A204.1 (cell line): ENCODE data around the gene MTRR.

ENCODE experiments used
- FAIRE-seq: peaks from 2 replicates; lab custom pipeline; 2012; peaks lifted over from hg19 to GRCh38; lab: Jason Lieb, UNC

MTRR gene

DNA sequence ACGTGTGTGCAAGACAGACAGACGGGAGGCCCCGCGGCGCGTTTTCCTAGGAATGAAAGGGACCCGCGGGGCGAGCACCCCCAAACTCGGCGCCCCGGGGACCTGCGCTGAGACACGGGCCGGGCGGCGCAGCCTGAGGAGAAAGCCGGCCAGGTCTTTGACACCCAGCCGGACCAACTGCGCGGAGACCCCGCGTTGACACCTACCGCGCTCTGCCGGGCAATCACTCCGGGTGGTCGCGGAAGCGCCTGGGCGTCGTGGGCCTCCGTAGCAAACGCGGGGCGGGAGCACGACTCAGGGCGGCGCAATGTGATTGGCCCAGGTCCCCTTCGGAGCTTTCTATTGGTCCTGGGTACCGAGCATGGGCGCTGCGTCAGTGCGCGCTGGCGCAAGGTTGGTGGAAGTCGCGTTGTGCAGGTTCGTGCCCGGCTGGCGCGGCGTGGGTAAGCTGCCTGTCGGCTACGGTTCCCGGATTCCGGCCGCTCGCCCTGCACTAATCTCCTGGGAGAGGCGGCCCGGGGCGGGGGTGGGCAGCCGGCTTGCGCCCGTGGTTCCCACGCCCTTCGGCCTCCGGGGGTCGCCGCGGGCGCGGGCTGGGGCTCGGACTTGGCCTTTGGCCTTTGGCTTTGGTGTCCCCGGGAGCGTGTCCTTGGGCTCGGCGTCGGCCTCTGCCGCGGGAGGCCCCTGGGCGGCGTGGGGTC, at the start of gene MTRR, which contains the start of gene FASTKD3:
TSS of gene MTRR (plus strand) at position 376 of the 701 bp plus-strand sequence. CDS start 1,647 bp downstream, outside the sequence.
TSS of gene FASTKD3 (minus strand) at position 259 of the 701 bp plus-strand sequence. CDS start 948 bp downstream, outside the sequence.
- peak; percentile 16 for FAIRE-seq

DNA sequence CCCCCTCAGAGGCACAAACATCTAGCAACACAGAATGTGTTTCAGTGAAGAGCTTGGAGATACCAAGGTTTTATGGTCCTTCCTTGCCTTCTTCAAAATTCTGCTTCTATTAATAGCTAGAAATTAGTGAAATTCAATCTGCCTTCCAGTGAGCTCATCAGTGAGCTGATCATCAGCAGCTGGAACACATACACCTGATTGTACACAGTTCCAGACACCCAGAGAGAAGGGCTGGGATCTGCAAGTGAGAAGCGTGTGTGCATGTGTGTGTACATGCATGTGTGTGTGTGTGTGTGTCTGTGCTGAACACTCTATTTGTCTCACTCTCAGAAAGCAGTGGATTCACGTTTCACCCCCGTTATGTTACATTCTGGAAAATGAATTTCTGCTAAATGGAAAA, 46.5 kb upstream of the MTRR start:
- FAIRE-seq, result no peak

DNA sequence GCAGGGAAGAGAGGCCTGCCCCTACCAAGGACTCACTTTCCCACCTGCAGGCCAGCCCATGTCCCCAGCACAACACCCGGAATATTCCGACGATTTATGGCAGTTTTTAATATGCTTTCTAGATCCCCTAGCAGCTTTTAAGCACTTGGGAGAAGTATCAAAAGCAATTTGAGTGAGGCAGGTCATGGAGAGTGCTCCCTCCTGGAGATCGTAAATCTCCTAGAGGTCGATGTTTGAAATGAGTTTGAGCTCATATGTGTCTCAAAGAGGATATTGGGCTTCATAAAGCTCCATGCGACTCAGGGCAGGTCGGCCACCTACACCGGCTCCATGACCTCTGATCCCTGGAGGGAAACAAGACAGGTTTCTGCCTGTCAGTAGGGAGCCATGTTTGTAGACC, 45.4 kb upstream of the MTRR start:
- no peak for FAIRE-seq

DNA sequence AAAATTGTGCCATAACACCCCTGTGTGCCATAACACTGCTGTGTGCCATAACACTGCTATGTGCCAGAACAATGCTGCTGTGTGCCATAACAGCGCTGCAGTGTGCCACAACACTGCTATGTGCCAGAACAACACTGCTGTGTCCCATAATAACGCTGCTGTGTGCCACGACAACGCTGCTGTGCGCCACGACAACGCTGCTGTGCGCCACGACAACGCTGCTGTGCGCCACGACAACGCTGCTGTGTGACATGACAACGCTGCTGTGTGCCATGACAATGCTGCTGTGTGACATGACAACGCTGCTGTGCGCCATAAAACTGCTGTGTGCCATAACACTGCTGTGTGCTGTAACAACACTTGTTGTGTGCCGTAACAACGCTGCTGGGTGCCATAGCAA, 44.0 kb upstream of the MTRR start:
- FAIRE-seq, result no peak

DNA sequence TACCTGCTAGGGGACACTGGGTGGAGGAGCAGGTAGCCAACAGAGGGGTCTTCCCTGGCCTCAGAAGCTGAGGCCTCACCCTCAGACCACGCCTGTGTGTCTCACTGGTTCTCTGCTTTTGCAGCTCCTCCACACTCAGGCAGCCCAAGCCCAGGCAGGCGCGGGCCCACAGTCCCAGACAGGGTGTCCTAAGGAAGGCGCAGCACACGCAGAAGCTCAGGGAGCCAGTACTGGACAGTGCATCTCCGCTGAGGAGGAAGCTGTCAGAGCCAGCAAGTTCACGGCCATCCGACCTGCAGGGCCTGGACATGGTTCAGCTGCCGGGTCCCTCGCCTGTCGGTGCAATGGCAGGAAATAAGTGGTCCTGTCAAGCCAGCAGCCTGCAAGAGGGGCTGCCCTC, 43.3 kb upstream of the MTRR start:
- FAIRE-seq, result no peak

DNA sequence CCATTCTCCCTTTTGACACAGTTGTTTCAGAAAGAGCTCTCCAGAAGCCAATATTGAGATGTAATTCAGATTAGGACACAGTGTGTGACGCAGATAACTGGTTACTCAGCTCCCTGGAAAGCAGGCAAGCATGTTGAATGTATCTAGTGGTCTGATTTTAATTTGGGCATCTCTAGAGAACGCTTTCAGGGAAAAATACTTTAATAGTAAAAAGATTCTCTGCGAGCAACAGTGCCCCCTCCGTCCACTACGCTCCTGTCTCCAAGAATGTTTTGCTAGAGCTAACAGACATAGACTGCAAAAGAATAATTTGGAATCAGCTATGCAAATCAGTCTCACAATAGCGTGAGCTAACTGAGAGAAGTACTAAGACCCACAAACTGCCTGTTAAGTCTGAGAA, 41.3 kb upstream of the MTRR start:
- no peak for FAIRE-seq

DNA sequence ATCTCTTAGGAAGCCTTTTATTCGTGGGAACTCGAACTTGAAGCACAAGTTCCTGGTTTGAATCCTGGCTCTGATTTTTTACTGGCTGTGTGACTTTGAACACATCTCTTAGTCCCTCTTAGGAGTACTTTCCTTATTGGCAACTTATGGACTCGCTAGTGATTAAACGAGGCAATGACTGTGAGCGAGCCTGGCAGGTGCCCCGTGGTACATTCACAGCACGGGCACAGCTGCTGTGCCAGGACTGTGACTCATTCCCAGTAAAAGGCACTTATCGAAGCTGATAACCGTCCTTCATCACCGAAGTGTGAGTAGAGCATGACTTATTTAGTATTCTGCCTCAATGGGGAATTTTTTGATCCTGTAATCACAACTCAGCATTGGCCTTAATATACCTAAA, 40.7 kb upstream of the MTRR start:
- no peak for FAIRE-seq

DNA sequence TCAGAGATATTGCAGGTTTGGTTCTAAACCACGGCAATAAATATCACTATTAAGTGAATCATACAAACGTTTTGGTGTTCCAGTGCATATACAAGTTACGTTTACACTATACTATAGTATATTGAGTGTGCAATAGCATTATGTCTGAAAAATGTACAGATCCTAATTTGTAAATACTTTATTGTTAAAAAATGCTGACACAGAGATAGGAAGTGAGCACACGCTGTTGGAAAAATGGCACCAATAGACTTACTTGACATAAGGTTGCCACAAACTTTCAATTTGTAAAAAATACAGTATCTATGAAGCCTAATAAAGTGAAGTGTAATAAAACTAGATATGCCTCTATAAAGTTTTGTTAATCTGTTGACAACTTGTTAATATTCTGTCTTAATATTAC, 34.0 kb upstream of the MTRR start:
- no peak for FAIRE-seq

DNA sequence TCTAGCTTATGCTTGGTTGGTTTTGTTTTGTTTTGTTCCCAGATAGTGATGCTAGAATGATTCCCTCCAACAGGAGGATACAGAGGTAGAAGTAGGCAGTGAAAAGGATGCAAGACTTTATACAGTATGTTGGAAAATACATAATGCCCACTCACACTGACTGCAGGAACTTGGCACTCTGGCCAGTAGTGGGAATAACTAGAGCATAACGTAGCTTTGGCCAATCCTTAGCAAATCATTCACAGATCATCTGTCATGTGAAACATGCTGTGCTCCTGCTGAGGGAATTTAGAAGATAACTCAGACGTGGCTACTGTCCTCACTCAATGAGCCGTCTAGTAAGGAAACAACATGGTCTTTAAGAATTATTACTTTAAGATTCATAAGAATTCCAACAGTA, 31.5 kb upstream of the MTRR start:
- FAIRE-seq, result no peak

DNA sequence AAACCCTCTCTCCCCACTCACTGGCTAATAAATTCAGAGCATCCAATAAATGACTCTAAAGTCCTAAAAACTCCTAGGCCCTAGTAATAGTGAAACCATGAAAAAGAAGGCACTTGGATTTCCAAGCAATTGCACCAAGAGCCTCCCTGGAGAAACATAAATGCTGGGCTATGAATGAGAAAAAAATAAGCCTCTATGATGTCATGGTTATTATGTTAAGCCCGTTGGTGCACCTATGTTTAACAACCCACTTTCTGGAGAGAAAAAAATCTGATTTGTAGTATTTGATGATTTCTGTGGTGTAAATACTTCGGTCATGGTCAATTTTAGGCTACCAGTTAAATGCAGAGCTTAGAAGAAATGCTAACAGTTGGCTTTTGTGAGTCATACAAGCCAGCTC, 26.4 kb upstream of the MTRR start:
- no peak for FAIRE-seq

DNA sequence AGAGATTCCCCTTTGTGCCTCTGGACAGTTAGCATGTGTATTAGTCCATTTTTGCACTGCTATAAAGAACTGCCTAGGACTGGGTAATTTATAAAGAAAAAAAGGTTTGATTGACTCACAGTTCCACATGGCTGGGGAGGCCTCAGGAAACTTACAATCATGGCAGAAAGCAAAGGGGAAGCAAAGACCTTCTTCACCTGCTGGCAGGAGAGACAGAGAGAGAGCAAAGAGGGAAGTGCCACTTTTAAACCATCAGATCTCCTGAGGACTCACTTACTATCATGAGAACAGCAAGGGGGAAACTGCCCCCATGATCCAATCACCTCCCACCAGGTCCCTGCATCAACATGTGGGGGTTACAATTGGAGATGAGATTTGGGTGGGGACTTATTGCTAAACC, 24.0 kb upstream of the MTRR start:
- no peak for FAIRE-seq

DNA sequence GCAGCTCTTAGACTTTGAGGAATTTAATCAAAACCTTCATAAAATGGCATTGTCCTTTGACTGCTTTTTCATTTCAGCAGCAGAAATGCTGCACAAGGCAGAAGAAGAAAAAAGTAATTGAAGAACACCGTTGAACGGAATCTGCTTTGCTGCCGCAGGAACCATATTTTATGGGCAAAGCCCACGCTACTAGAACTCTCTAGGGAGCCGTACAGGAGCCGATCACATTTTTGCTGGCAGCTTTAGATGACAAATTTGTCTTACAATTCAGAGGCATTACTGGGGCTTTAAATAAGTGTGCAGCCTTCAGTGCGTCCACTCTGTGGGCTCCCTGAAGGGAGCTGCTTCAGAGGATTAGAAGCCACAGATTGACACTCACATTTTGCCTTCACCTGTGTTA, 23.4 kb upstream of the MTRR start:
- no peak for FAIRE-seq

DNA sequence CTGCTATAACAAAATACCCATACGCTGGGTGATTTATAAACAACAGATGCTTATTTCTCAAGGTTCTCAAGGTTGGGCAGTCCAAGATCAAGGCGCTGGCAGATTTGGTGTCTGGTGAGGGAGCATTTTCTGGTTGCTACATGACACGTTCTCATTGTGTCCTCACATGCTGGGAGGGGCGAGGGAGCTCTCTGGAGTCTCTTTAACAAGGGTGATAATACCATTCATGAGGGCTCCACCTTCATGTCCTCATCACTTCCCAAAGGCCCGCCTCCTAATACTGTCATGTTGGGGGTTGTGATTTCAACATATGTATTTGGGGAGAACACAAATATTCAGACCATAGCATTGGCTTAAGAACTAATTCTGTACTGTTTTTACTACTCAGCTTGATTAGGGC, 22.6 kb upstream of the MTRR start:
- FAIRE-seq, result no peak

DNA sequence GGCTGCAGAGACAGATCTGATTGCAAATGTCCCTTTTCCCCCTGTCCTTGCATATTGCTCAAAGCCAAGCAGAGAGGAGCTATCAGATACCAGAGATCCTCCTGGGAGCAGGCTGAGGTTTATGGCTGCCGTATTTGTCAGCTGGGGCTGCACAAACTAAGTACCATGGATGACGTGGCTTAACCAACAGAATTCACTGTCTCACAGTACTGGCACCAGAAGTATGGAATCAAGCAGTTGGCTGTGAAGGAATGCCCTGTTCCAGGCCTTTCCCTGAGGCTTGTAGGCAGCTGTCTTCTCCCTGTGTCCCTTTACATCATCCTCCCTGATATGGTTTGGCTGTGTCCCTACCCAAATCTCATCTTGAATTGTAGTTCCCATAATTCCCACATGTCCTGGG, 20.7 kb upstream of the MTRR start:
- no peak for FAIRE-seq

DNA sequence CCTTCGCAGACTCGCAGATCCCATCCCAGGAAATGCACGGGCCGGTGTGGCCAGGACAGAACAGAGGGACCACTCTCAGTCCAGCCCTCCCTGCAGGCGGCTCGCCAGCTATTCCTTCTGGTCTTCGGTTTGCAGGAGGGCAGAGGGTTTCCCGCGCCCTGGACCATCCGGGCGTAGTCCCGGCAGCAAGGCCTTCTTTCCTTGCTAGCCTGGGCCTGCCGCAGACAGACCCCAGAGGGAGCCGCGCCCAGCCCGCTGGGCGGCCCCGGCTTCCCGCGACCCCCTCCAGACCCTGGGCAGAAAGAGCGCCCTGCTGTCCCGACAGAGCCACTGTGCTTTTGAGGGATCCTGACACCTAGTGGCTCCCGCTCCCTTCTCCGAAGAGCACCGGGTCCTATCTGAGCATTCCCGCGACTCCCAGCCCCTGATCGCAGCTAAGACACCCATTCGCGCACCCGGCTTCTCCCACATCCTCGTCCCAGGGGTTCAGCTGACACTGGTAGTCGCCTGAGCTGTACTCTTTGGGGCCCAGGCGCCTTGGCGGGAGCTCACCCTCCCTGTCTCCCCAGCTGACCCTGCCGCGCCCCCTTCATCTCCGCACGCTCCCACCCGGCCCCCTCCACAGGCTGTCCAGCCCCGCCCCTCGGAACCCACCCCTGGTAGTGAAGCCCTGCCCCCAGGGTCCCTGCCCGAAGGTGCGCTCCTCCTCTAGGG, 19.1 kb upstream of the MTRR start:
- FAIRE-seq, result no peak

DNA sequence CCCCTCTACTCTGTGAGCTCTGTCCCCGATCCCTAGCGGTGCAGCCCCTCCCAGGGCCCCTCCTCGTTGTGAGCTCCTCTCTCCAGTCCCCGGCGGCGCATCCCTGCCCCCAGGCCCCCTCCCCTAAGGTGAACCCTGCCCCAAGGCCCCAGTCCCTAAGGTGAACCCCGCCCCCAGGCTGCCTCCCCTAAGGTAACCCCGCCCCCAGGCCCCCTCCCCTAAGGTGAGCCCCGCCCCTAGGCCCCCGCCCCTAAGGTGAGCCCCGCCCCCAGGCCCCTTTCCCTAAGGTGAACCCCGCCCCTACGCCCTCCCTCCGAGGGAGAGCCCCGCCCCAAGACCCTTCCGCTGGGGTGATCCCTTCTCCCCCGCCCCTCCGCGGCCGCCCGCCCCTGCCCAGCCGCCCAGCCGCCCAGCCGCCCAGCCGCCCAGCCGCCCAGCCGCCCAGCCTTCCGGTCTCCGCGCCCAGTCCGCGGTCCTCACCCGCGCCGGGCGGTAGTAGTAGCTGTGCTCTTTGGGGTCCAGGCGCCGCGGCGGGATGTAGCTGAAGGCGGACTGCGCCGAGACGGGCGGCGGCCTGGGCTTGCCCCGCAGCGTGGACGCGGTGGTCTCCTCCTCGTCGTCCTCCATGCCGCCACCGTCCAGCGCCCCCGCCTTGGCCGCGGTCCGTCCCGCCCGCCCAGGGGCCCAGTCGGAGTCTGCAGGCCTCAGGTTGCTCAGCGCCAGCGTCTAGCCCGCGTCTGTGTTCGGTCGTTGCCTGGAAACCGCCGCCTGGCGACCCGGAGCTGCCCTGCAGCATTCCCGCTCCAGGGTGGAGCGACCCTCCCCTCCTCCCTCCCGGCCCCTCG, 18.3 kb upstream of the MTRR start, which contains the start of gene CFAP90:
TSS of gene CFAP90 (minus strand) at position 739 of the 845 bp plus-strand sequence. CDS start at position 627, 112 bp downstream.
- FAIRE-seq, result no peak

DNA sequence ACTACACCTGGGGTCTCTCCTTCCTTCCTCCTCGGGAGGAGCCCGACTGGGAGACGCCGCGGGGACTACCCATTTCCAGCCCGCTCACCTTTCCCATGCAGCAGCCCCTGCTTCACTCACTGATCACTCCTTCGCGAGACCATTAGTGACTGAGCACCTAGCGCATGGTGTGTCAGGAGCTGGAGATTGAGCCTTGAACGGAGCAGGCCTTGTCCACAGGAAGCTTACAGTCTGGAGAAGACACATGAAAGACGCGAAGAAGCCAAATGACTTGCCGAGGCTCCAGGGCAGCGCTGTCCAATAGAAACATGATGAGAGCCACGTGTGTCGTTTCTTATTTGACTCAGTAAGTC, 17.7 kb upstream of the MTRR start:
- no peak for FAIRE-seq

DNA sequence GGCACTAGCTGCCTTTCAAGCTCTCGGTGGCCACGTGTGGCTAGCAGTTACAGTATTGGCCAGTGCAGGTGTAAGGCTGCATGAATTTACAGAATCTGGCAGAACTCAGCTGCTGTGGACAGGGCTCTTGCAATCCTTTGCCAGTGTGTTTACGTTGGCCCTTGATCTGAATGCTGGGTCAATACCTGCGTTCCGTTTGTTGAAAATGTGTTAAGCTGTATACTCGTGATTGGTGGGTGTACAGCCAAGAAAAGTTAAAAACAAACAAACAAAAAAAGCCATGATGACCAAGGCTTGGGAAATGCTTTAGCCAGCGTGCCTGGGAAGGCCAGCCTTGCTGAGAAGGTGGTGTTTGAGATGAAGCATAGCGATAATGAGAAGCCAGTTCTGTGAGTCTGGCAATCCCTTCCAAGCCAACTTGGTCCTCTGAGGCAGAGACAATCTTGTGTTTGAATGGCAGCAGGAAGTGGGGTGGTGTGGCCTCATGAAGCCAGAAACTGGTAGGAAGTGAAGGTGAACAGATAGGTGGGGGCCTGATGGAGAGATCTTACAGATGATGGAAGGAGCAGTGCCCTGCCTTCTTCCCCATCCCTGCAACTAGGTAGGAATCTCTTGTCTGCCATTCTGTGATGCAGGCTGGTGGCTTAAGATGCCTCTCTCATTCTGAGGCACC, 17.2 kb upstream of the MTRR start:
- FAIRE-seq, result no peak

DNA sequence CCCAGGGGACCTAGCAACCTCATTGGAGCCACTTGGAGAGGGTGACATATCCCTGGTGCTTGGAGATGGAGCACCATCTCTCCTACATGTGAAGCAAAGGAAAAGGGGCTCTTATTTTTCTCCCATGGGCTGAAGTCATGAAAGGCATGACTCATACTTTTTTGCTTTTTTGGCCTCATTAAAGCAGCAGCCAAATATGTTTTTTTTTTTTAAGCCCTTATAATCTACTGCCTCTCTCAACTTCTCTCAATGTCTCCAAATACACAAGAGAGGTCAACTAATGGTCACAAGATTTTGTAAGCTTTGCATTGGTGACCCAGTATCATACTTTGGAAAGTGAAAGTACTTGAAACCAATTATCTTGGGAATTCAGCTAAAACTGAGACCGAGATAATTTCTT, 16.4 kb upstream of the MTRR start:
- FAIRE-seq, result no peak

DNA sequence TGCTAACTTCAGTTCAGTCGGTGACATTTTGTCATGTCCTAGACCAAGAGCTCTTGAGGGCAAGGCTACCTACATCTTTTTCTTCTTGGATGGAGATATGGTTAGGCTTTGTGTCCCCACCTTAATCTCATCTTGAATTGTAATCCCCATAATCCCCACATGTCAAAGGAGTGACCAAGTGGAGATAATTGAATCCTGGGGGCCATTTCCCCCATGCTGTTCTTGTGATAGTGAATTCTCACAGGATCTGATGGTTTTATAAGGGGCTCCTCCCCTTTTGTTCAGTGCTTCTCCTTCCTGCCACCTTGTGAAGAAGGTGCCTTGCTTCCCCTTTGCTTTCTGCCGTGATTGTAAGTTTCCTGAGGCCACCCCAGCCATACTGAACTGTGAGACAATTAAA, 16.0 kb upstream of the MTRR start:
- no peak for FAIRE-seq

DNA sequence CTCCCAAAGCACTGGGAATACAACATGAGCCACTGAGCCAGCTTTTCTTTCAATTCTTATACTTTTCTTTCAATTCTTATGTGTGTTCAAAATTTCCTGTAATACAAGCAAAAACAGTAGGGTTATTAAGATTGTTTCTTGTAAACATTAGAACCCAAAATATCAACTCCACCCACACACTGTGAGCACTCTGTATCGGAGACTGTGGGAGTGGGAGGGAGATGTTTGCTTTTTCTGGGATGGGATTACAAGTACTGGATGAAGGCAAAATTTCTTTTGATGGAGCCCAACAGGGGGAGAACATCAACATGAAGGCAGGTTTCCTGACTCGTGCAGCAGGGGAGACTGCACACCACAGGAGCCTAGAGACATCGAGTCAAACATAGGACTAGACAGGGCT, 13.3 kb upstream of the MTRR start:
- no peak for FAIRE-seq

DNA sequence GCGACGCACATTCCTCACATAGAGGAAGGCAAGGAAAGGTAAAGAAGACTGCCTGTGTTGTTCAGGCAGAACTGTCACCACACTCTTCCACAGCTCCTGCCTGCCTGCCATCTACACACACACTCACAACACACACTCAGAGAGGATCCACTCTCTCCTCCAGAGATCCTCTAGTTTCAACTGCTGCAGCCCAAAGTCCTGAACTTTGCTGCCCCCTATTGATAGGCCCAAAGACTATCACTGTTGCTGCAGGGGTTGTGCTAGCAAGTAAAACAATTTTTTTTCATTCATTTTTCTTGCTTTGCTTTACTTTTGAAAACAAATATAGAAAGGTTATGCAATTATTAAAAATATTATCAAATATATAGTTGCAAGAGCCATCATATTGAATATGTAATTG, 12.1 kb upstream of the MTRR start:
- FAIRE-seq, result peak; percentile 29

DNA sequence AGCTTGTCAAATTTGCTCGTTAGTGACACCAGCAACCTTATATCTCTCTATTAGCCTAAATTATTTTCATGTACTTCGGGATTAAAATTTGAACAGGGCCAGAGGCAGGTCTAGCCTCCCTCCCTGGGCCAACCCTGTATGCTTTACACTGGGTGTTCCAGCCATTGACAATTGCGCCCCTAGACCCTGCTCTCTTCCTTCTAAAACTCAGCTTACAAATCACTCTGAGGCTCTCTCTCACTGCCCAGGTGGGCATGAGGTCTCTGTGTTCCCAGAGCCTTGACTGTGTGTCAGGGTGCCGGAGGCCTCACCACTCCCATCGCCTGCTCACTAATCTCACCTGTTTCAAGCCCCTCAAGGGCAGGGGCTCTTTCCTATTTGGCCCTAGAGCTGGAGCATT, 11.6 kb upstream of the MTRR start:
- no peak for FAIRE-seq
